HG02852 (cell line): ENCODE measurements around the gene RASAL3.
"Not testable (repeated sequence)": the region's sequence is repeated elsewhere in the genome, so short reads cannot be mapped to it uniquely, and the experiment has no call there.

Source experiments
- ATAC-seq: cut with Tn5 transposase; IDR thresholded peaks from one replicate; pipeline ENCODE4 v1.9.1; 2021; ENCODE audit warnings: mild to moderate bottlenecking, moderate library complexity; ENCODE audit not compliant: unreplicated experiment

RASAL3 gene

GRCh38 chr19:15475169-15475568 lies 10.8 kb upstream of the RASAL3 start:
- ATAC-seq = no peak

DNA sequence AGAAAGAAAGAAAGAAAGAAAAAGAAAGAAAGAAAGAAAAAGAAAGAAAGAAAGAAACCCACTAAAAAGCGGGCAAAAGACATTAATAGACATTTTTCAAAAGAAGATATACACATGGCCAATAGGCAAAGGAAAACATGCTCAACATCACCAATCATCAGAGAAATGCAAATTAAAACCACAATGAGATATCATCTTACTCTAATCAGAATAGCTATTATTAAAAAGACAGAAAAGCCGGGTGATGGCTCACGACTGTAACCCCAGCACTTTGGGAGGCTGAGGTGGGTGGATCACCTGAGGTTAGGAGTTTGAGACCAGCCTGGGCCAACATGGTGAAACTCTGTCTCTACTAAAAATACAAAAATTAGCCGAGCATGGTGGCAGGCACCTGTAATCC lies 9.5 kb upstream of the RASAL3 start:
- not testable (repeated sequence) for ATAC-seq

- ATAC-seq = no peak
Observed at GRCh38 chr19:15471639-15472101, 7.3 kb upstream of the RASAL3 start.

- no peak for ATAC-seq
Observed at GRCh38 chr19:15469513-15470297, 5.4 kb upstream of the RASAL3 start.

DNA sequence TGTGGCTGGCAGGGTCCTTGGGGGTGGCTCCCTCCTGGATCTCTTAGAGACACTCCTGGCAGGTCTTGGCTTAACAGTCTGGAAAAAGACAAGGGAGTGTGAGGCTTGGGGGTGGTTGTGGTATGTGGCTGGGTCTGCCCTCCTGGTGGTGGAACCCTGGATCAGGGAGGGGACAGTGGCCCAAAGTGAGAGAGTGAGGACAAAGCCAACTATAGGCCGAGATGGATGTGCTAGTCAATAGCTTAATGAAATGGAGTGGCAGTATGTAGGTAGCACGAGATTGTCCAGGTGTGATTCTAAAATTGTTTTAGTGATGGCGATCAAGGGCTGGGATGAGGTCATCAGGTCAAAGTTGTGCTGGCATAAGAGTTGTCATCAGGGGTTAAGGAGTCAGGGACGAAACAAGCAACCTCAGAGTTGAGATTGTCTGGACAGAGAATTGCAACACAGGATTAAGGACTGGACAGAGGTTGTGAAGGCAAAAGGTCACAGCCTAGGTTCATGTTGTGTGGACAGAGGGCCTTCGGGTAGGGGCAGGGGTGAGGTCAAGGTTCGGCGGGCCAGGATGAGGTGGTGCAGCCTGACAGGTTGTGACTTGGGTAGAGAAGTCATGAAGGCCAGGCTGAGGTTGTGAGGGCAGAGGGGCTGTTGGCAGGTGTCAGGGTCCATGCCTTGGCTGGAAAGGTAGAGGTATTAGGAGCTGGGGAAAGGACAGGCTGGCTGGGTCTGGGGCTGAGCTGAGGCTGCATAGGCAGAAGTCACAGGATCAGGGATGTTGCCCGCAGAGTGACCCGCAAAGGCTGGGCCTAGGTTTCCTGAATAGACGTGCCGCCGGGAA lies 4.5 kb upstream of the RASAL3 start:
- ATAC-seq = no peak

- ATAC-seq = no peak
Observed at GRCh38 chr19:15467734-15468214, 3.4 kb upstream of the RASAL3 start.

- no peak for ATAC-seq
Observed at GRCh38 chr19:15466851-15467733, 2.7 kb upstream of the RASAL3 start.

DNA sequence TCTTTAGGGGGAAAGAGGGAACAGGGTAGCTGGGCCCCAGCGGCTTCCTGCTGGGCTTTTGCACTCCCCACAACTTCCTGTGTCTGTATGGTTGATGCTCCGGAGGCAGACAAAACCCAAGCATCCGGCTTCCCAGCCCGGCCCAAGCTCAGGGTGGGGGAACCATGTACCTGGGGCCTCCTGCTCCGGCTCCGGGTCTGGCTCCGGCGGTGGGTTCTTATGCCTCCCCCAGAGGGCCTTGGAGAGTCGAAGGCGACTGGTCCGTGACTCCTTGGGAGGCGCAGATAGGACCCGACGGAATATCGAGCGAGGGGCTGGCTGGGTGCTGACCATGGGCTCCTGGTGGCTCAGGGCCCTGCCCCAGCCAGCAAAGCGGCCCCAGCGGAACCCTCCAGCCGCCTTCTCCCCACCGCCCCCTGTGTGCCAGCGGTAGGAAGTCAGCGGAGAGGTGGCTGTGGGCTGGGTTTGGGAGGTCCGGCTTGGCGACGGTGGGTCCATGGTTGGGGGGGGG lies 428 bp downstream of the RASAL3 start:
- ATAC-seq = peak; percentile 55

GRCh38 chr19:15461694-15462093 lies 2.6 kb downstream of the RASAL3 start:
- no peak for ATAC-seq

- ATAC-seq = no peak
Observed at GRCh38 chr19:15457701-15458484, 6.5 kb downstream of the RASAL3 start.

DNA sequence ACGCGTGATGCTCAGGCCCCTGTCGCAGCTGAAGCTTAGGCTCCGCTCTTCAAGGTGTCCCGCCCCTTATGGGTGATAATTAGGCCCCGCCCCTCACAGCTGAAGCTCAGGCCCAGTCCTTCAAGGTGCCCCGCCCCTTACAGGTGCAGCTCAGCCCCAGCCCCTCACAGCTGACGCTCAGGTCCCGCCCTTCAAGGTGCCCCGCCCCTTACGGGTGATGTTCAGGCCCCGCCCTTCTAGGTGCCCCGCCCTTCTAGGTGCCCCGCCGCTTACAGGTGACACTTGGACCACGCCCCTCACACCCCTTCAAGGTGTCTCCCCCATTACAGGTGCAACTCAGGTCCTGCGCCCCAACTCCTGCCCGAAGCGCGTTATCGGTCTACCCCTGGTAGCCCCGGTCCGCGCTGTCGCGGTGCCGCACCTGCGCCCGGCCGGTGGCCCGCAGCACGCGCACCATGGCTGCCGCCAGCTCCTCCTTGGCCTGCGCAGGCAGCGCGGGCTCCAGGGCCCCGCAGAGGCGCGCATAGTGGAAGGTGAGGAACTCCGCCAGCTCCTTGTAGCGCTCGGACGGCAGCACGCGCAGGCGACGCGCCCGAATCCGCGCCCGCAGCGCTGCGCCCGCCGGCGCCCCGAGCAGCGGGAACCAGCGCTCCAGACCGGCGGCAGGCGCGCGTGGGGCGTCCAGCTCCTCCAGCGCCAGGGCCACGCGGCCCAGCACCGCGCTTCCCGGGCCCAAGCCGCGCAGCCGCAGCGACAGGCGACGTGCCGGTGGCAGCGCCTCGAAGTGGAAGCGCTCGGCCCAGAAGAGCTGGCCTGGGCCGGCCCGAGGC lies 7.3 kb downstream of the RASAL3 start:
- no peak for ATAC-seq

- no peak for ATAC-seq
Observed at GRCh38 chr19:15456441-15456840, 7.9 kb downstream of the RASAL3 start.

GRCh38 chr19:15455996-15456395 lies 8.3 kb downstream of the RASAL3 start:
- no peak for ATAC-seq

DNA sequence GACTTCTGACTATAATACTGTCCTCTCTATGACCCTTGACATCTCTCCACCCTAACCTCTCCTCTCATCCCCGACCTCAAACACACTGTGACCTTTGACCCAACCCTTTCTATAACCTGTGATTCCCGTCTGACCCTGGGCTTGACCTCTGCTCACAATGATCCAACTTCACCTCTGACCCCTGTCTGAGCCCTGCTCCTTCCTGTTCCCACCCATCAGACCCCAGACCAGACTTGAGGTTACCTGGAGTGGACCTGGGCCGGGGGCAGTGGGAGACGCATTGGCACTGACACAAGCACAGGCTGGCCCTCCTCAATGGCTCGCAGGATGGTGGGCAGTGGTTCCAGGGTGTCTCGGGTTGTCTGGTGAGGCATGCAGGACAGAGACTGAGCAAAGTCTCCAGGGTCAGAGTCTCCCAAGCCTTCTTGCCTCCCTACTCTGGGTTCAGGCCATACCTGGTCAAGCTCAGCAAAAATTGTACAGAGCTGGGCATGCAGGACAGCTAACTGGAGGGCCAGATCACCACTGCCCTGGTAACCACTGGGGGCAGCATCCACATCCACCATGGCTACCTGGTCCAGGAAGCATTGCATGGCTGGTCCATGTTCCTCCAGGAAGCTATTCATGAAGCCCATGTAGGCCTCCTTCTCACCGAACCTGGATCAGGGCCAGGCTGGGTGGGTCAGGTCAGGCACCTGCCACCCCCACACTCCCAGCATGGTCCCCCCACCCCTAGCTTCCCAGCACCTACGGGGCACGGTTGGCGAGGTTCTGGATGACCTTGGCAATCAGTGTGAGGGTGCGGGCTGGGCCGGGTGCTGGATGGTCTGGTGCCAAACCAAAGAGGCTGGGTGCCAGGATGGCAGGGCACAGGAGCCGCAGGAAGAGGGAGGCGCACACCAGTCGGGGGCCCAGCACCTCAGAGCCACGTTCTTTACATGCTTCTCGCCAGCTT lies 10.2 kb downstream of the RASAL3 start:
- ATAC-seq = no peak

GRCh38 chr19:15453091-15453578 lies 11.2 kb downstream of the RASAL3 start:
- no peak for ATAC-seq

- ATAC-seq = no peak
Observed at GRCh38 chr19:15452111-15453047, 12.0 kb downstream of the RASAL3 start.

DNA sequence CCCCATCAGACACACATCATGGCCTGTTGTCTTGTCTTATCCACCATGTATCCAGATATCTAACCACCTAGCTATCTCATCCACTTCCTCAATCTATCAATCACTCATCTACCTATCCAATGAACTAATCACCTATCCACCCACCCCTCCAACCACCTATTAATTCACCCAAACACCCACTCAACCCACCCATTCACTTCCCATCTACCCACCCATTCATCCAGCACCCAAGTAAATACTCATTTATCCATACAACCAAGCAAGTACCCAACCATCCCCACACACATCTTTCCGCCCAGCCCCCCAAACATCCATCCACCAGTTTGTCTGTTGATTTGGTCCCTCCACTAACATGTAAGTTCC lies 13.8 kb downstream of the RASAL3 start:
- ATAC-seq = no peak
